Measurements from ENCODE around the gene PSMA5.

PSMA5 gene

DNA sequence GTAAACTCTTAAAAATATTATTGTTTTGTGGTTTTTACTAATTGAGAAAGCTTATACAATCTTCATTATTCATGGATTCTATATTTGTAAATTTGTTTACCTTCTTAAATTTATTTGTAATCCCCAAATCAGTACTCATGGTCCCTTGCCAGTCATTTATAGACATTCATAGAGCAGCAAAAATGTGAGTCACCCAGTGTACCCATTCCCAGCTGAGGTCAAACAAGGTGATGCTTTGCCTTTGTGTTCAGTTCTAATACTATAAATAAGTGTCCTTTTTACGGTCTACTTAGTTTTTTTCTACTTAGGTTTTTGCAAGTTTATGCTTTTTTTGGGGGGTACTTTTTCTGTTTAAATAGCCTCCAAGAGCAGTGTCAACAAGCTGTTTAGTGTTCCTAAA, 64.6 kb downstream of the PSMA5 start:
- no peak for DNase-seq

DNA sequence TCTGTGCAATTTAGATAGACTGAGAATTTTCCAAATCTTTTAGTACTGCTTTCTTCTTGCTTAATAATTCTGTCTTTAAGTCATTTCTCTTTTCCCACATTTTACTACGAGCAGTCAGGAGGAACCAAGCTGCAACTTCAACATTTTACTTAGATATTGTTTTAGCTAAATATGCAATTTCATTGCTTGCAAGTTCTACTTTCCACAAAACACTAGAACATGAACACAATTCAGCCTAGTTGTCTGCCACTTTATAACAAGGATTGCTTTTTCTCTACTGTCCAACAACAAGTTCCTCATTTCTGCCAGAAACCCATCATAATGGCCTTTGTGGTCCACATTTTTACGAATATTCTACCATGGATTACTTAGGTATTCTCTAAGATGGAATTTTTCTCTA, 65.2 kb downstream of the PSMA5 start:
- DNase-seq, result no peak

DNA sequence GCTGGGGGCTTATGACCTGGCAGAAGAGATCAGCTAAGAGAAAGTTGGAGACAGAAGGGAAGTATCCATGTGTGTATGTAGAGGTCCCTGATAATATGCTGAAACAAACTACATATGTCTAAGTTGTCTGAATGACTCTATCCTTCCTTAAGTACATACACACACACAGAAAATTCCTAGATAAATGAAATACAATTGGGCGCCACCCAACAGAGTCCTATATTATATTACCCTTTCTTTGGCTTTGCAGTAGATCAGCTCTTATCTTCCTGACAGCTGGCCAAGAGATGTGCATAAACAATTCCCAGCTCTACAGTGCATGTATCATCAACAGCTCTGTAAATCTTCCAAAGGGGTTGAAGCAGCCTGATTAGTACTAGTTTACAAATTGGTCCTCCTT, 68.6 kb downstream of the PSMA5 start:
- DNase-seq, result no peak

DNA sequence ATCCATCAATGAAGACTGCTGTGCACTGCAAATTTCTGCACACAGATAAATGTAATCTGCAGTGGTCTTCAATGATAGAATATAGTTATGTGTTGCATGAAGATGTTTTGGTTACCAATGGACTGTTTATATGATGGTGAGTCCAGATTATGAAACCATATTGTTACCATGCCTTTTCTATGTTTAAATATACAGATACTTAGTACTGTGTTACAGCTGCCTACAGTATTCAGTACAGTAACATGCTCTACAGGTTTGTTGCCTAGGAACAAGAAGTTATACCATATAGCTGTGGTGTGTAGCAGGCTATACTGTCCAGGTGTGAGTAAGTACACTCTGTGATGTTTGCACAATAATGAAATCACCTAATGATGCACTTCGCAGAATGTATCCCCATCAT, 69.3 kb downstream of the PSMA5 start:
- no peak for DNase-seq

DNA sequence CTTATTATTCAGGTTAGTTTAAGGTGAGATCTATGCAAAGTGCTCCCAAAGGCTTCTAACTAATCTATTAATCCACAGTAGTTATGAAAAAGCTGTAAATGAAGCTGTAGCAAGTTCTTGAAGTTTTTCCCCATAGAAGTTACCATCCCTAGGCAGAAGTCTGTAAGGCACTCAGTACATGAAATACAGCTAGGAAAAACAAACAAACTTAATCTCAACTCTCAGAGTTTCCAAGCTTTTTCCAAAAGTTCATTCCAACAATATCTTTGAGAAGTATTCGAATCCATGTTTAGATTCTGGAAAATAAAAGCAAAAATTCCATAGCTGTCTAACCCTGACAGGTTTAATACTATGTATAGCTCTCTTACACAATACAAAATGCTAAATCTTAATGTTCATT, 69.7 kb downstream of the PSMA5 start:
- DNase-seq, result no peak

DNA sequence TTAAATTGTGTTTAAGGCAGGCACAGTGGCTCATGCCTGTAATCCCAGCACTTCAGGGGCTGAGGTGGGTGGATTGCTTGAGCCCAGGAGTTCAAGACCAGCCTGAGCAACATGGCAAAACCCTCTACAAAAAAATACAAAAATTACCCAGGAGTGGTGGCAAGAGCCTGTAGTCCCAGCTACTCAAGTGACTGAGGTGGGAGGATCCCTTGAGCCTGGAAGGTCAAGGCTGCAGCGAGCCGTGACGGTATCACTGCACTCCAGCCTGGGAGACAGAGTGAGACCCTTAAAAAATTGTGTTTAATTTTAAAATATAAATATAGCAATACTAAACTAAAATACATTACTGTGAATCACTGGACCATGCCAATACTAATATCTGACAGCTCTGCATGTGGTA, 71.3 kb downstream of the PSMA5 start:
- DNase-seq, result no peak

DNA sequence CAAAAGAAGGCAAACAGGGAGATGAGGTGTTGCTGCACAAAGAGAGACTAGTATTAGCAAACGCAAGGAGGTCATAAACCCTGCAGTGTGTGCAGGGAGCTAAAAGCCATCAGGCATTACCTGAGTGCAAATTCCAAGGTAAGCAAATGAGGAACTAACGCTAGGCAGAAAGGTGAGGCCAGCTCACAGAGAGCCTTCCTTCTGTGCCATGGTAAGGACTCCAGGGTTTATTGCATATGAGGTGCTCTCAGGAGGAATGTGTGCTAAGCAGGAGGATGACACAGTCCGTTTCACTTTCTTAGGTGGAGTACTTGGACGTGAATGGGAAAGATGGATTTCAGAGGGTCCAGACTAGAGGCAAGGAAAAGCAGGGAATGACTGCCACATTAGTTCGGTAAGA, 74.8 kb downstream of the PSMA5 start:
- no peak for DNase-seq

DNA sequence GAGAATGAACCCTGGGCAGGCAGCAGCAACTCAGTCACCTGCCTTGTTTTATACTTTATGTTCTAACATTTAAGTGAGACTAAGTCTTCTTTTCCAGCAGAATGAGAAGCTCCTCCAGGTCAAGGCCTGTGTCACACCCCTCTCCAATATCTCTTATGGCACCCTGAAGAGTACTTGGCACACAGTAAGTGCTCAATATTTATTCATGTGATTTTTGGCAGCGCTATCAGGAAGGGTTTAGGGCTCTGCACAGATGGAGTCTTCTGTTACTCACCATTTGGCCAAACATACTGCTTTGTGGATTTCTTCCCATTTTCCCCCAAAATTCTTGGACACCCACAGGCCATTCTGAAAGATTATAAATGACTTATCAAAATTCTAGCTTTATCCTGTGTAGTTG, 75.6 kb downstream of the PSMA5 start:
- DNase-seq, result no peak

DNA sequence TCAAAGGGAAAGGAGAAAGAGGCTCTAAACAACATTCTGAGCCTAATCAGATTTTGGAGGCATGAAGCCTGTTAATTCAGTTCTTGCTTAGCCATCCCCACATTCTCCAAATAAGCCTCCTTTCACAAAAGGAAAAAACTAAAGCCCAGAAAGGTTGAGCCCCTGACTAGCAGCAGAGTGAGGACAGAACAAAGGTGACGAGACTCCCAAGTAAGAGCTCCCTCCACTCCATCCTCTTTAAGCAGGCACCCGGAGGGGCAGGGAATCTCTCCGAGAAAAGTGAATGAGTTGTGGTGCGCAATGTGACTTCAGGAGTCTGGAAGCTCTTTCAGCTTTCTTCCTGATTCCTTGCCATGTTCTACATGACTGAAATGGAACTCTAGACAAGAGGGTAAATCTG, 76.1 kb downstream of the PSMA5 start:
- no peak for DNase-seq

All from NCI-H526 (cell line).